GM19463 (cell line): Measurements from ENCODE around the gene DLGAP1.

ENCODE experiments used
- ATAC-seq: cut with Tn5 transposase; IDR thresholded peaks from one replicate; pipeline ENCODE4 v1.9.1; 2021; ENCODE audit warnings: mild to moderate bottlenecking, moderate library complexity; ENCODE audit not compliant: unreplicated experiment

DLGAP1 gene

DNA sequence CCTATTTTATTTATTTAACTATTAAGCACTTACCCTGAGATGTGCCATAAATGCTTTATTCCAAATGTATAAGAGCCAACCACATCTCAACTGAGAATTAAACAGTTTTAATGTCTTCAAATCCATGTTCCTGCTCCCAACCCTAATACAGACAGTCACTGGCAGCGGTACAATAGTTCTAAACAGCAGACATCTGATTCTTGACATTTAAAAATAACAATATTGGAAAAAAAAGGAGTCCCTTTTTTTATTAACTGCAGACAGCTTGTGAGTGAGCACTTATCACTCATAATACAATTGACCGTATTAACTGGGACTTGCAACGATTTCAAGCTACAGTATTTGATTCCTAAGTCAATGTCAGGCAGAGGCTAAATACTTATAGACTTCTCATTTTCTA is 580.5 kb downstream of the DLGAP1 start:
- ATAC-seq = no peak

DNA sequence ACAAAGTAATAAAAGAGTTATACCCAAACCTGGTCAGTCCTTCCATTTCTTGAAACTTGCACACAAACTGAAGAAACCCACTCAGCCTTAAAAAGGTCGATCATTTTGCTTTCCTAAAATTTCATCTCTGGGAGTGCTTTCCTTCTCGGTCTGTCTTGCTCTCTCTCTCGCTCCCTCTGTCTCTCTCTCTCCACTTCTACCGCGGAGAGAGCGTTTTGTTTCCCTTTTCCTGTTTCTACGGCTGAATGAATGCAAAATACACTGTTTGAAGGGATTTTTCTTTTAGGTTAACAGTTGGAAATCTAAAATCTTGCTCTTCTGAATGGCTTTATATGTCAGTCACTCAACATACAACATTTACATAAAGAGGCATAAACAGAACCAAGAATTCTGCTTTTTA is 581.0 kb downstream of the DLGAP1 start:
- no peak for ATAC-seq

DNA sequence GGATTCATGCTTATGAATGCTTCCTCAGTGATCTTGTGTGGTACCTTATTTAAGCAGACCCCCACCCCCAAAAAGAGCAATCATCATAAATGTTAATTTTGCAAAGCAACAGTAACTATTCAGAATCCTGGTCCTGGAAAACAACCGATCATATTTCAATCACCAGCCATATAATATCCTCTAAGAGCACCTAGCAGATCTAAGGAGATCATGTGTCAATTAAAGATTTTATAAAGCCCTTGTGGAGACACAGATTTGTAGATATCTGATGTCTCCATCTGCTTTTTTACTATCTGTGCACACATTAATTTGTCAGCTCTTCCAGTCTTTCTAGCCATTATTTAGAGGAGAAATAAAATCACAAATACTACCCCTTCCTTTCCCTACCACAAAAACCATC is 581.4 kb downstream of the DLGAP1 start:
- no peak for ATAC-seq

DNA sequence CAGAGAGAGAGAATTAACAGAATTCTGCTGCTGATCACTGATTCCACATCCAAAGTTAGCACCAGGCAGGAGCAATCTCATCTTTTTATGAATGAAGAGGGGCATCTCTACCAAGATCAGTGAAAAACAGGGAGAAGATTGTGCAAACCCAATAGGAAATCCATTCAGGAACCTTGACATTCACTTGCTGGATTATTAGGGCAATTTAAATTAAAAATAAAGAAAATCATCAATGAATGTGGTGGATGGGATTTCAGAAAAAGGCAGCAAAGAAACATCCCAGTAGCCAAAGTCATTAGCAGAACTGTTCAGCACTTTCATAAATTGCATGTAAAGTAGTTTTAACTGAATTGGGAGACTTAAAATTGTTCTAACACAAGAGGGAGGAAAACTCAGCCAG is 581.9 kb downstream of the DLGAP1 start:
- ATAC-seq = no peak

DNA sequence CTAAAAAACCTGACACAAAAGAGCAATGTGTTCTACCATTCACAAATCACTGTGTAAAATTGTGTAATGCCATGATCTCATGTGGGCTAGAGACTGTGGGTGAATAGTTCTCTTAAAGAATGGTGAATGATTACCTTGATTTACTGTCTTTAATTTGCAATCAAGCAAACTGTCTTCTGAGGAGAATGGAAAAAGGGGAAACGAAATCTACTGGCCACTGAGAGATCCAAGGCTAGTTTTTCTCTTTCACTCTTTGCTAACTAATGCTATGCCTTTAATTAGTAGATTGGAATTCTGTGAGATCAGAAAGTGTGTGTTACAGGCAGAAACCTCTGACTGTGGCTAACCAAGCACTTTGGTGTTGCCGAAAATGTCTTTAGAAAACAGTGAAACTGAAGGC is 582.5 kb downstream of the DLGAP1 start:
- no peak for ATAC-seq

DNA sequence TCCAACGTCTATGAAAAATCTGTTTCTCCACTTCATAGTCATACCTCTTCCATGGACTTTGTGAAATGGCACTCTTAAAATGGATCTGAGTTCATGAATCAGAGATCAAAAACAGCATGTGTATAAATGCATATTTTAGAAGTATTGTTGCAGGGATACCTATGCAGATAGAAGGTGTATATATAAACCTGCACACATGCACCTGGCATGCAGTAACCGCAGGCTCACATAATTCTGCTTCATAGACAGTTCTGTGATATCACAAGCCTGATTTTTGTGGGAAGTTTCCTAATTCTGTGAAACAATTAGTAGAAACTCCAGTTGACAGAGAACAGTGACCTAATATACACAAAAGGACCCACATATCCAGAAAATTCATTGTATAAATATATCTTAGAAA is 583.4 kb downstream of the DLGAP1 start:
- ATAC-seq = no peak

DNA sequence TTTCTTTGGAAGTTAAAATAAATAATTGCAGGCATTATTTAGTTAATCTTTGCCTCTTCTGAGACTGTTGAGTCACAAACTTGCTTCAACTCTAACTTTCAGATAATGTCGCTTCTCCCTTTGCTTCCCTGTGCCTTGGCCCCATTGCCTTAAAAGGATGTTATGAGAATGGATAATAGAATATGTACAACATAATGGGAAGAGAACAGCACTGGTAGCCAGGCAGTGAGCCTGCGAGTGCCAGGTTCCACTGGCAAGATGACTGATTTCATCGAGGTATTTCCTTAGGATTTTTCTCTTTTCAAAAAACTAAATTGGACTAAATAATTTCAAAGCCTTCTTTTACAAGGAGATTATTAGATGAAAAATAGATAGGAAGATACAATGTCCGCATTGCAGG is 584.2 kb downstream of the DLGAP1 start:
- no peak for ATAC-seq

DNA sequence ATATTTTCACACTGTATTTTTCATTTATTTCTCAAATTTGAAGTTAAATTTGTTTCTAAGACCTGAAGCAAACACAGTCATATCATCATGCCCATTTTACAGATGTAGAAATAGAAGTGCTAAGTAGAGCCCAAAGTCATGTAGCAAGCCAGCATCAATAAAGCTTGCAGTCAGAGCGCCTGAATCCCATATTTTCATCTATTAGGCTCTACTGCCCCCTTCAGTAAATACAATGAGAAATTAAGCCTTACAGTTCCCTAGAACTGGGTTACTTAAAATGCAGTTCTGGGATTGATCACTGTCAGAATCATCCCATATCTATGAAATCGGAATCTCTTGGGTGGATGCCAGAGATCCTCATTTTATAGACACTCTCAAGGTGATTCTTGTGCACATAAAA is 585.3 kb downstream of the DLGAP1 start:
- ATAC-seq = no peak

DNA sequence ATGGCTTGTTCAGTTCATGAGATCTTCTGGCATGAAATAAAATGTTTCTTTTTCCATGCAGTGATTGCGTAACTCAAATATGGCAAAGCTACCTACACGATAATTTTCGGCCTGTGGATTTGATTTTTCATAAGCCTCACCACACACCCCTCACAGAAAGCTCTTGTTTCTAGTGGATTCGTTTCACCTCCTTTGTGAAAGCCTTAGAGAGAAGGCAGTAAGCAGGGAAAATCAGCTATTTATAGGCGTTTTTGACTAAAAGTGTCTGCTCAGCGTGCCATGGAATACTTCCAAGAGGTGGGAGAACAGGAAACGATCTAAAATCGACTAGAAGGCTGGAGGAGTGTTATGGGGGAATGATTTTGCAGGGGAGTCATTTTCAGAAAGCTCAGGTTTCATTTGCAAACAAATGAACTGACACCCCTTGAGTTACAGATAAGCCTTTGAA is 587.2 kb downstream of the DLGAP1 start:
- no peak for ATAC-seq

DNA sequence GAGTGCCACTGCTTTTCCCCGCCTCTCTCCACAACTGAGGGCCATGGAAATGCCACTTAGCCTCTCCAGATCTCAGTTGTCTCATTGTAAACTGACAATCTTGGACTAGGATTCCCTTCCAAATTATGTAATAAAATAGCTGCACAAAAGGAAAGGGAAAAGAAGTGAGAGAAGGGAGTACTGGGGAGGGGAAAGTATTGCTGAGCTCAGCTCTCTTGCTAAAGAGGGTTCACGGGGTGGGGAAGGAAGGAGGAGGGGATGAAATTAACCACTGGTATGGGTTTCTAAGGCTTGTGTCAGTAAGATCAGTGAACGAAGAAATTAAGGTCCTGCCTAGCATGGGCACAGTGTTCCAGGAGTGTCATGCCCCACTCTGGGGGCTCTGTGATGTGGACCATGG is 587.9 kb downstream of the DLGAP1 start:
- no peak for ATAC-seq

DNA sequence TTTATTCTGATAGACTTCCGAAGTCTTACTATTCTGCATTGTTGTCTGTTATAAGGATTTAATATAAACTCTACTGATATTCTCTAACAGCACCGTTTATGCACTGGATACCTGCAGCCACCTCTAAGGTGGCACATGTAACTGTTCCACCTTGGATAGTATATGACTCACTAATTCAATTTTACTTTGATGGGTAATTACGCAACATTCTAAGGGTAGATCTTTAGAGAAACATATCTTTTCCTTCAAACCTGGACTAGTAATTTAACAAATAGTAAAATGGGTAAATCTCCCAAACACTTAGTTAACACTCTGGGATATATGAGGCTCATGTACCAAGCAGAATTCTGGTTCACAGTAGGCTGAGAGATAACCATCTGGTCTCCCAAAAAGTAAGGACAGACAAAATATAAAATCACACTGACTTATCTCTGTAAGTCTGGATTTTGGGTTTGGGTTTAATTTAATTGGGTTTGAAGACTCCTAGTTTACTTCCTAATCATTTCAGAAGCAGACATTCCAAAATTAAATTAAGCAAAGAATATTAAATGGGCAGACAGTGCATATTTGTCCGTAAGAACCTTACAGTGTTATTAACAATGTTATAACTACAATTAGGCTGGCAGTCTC is 590.3 kb downstream of the DLGAP1 start:
- no peak for ATAC-seq

DNA sequence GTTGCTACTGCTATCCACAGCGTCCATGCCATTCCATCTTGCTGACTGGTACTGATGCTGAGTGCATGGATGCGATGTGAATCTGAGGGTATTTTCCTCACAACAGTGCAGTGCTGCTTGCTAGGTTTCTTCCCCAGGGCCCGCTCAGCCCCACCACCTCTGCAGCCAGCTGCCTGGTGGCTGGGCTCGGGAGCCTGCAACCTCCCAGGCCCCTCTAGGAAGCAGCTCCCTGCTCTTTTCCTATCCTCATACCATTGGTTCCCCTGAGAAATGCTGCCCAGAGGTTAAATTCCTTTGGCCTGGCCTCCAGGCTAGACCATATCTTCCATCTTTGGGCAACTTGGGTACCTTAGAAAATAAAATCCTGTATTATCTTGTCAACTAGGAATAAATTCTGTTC is 591.5 kb downstream of the DLGAP1 start:
- no peak for ATAC-seq

DNA sequence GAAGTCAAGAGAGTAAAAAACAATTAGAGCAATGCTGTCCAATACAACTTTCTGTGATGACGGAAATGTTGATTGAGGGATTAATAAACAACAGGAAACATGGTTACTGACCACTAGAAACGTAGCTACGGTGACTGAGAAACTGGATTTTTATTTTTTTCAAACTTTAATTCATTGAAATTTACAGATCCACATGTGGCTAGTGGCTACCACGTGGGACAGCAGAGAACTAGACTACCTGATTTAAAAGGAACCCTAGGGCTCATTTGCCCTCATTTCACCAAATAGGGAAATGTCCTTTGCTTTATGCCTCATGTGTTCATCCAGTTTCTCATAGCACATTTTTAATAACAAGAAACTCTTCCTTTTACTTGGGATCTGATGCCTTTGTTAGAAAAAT is 592.1 kb downstream of the DLGAP1 start:
- ATAC-seq = no peak

DNA sequence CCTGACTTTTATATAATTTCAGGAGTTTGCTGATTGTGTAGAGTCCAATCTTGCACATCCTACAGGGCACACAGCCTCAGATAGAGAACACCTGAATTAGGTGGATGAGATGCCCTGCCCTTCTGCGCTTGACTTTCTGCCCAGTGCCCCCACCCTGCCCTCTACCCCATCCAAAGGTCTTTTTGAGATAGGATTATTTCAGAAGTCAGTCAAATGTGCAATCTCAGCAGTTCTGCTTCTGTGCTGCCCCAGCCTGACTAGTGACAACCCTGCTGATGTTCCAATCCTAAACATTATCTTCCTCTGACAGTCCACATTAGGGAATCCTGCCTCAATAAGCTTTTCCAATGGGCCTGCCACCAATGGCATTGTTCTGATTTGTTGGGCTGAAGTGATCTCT is 593.6 kb downstream of the DLGAP1 start:
- ATAC-seq = no peak

DNA sequence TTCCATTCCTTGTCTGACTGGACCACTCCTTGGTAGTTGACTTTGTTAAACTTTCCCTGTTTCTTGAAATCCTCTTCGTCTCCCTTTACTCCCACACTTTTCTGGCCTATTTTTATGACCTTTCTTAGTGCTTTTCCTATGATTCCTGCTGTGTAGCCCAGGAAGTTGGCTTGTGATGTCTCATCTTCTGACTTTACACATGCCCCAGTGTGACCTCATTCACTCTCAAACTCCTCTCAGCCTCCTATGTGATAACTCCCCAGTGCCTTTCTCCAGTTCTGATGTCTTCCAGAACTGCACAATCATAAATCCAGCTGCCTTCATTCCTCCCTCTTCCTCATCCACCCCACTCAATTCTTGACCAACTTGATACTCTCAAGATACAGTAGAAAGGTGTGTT is 597.6 kb downstream of the DLGAP1 start:
- ATAC-seq = no peak

DNA sequence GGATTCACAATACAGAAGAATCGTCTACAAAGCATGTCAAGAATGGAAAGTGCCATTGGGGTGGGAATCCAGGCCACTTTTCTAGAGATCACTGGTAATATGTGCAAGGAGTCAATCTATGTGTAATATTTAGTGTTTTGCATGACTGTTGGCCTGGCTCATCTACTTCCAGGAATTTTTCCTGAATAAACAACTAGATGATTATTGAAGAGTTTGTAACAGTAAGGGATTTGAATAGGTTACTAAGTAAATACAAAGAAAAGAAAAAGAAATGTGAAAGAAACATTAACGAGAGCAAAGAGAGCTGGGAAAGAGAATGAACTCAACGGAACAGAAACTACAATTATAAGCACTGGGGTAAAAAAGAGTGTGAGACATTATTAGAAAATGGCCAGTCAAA is 599.1 kb downstream of the DLGAP1 start:
- no peak for ATAC-seq

DNA sequence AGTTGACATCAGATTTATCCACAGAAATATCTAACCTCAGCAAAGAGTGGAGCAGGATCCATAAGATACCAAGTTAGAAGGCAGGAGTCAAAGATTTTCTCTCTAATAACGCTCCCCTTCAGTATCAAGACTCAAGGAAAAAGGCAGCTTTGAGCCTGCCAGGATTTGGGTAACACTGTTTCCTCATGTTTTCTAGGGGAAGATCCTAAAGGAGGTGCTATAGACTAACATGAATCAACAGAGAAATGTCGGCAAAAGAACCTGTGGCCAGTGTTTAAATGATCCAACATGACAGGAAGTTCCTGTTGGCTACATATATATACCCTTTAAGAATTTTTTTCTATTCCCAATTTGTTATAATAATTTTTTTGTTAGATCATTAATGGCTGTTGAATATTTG is 602.8 kb downstream of the DLGAP1 start:
- ATAC-seq = no peak

DNA sequence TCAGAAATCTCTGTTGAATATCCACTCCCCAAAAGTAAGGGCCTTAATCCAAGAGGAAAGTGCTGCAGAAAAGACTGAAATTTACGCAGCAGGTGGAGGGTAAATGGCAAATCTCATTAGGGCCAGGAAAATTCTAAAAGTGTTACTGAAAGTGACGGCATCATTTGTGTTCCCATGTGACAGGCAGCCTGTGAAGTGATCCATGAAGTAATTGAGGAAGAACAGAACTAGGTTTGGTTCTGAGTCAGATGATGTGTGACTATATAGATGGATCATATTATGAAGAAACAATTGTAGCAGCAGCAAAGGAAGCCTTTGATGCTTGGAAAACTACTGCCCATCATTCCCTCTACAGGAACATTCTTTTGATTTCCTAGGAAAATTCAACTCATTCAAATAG is 603.9 kb downstream of the DLGAP1 start:
- ATAC-seq = no peak

DNA sequence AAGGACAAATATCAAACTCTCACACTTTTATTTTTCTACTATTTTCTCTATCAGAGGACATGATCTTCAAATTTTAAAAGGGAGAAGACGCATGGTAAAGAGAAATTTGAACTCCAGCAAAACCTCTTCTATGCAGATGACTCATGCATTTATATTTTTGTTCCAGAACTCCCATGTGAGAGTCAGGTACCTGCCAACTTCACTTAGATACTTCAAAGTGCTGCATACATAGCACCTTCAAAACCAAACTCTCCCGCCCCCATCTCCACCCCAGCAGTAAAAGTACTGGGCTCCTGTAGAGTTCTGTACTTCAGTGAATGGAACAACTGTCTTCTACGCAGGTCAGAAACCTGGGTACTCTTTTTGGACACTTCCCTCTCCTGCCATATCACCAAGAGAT is 606.8 kb downstream of the DLGAP1 start:
- ATAC-seq = no peak

DNA sequence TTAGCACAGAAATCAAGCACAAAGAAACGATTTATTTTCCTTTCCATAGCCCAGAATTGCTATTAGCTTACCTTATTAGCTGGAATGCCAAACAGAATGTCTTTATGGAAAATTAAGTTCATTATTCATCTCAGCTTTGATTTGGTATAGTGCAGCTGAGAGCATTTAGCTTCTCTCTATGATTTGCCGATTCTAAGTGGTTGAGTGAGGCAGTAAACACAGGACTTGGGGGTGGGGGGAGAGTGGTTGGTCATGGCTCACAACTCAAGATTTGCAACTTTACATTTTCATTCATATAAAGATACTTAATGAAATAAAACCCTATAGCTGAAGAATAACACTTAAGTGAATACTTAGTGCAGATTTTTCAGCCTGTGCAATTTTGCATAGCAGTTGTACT is 609.9 kb downstream of the DLGAP1 start:
- no peak for ATAC-seq

DNA sequence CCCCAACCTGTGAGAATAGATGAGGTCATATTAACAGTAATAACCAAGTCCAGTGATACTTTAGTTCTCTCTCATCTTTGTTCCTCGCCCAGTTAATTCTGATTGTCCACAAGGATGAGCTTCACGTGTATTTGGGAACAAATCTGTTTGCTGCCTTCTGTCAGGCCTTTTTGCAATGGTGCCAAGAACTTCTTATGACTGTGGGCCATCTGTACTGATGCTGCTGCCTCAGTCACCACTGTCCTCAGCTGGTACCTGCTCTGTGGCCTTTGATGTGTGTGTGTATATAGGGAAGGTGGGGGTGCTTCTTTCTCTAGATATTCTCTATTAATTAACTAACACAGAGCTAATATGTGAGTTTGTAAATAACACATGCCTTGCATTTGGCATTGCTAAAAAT is 612.3 kb downstream of the DLGAP1 start:
- no peak for ATAC-seq

DNA sequence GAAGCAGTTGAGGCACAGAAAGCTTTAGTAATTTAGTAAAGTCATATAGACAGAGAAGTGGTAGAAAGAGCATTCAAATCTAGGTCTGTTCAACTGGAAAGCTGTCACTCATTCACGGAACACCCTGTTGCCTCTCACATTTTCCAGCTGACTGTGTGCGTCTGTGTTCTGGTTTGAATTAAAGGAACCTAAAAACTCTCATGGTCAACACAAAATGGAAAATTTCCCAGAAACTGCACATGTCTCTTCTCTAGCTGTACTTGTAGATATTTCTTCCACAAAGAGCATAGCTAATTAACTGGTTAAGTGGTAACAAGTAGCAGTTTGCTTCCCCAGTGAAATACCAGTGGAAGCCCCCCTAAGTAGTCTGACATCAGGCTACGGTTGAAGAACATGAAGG is 614.3 kb downstream of the DLGAP1 start:
- ATAC-seq = no peak

DNA sequence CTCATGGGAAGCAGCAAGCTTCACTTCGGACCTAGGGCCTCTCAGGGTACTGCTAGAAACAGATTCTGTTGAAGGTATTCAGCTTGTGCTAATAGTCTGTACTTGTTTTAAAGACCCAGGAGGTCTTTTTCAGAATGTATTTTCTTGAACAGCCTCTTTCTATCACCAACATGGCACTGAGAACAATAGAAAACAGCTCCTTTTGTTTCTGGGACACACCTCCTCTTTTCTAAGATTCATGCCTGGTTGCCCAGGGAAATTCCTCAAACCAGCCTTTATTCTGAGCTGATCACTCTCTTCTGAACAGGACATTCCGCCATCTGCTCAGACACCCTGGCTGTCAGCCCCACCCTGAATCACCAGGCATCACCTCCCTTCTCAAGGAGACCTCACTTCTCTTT is 615.5 kb downstream of the DLGAP1 start:
- ATAC-seq = no peak
